ENCODE measurements around the gene ASTN2.

DNA sequence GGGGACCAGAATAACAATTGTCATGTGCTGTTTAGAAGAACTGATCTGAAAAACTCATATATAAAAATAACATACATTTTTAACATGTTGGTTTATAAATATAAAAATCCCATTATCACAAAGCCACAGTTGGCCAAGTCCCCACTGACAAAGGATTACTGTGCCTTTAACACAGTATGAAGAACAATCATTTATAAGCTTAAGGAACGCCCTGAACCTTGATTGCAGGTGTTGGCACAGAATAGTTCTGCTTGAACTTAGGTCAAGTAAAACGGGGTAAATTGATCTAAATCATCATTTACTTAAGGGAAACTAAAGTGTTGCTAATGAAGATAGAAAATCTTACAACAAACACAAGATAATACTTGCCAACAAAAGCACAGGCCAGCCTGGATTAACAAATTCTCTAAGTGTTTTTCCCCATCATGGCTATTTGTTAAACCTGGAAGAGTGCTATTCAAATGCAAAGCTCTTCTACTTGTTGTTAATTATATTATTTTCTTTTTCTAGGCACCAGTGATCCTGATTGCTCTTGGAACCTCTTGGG is 46.1 kb downstream of the ASTN2 start:
- TF ChIP-seq, protein P1, sequence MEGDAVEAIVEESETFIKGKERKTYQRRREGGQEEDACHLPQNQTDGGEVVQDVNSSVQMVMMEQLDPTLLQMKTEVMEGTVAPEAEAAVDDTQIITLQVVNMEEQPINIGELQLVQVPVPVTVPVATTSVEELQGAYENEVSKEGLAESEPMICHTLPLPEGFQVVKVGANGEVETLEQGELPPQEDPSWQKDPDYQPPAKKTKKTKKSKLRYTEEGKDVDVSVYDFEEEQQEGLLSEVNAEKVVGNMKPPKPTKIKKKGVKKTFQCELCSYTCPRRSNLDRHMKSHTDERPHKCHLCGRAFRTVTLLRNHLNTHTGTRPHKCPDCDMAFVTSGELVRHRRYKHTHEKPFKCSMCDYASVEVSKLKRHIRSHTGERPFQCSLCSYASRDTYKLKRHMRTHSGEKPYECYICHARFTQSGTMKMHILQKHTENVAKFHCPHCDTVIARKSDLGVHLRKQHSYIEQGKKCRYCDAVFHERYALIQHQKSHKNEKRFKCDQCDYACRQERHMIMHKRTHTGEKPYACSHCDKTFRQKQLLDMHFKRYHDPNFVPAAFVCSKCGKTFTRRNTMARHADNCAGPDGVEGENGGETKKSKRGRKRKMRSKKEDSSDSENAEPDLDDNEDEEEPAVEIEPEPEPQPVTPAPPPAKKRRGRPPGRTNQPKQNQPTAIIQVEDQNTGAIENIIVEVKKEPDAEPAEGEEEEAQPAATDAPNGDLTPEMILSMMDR (IDR thresholded peaks at IDR 0.05) = no peak
- no peak for TF ChIP-seq POLR2A (IDR thresholded peaks at IDR 0.05)

Data from lower leg skin (tissue), 3 donors.